AG09309 (cell line): Measurements from ENCODE around the gene ERO1A.
A peak's percentile ranks its signal among the peaks of the same experiment; 100 is the strongest.
"Not testable (repeated sequence)": the region's sequence is repeated elsewhere in the genome, so short reads cannot be mapped to it uniquely, and the experiment has no call there.

Source experiments
- DNase-seq: peaks from one replicate; pipeline ENCODE4 v3.0.0-alpha.2; 2010; ENCODE audit warnings: low read depth
- H3K4me3 ChIP-seq: 2 replicates; pipeline ENCODE4 v1.5.1; 2011; ENCODE audit warnings: mild to moderate bottlenecking, low read depth, low read length, moderate library complexity; ENCODE audit not compliant: control insufficient read depth
- CTCF ChIP-seq: IDR thresholded peaks from 2 replicates; pipeline ENCODE4 v1.5.1; 2011; ENCODE audit warnings: mild to moderate bottlenecking, low read depth, low read length, inconsistent platforms; ENCODE audit not compliant: insufficient read depth, control insufficient read depth; ENCODE audit errors: missing control alignments

ERO1A gene

DNA sequence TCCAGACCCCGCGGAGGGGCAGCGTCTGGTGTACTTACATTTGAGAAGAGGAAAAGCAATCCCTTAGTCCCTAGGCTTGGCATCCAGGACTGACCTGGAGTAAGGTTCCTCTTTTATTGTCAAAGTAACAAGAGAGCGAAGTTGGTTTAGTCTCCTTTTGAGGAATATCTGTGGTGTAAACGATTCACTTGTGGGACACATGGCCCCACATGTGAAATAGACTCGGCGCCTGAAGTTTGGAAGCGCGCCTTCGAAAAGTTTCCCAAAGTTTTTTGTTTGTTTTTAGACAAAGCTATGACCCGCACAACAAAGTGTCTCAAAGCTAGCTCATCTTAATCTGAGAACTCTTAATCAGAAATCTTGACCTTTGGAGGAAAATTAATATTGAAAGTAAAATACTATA is 35.4 kb upstream of the ERO1A start:
- no peak for TF ChIP-seq CTCF
- no peak for DNase-seq
- H3K4me3 ChIP-seq, result peak overlapping the region; percentile 86

- peak; percentile 83 for DNase-seq
- TF ChIP-seq CTCF, result no peak
- peak within 1 kb of the TSS; percentile 86 for H3K4me3 ChIP-seq
Measured at GRCh38 chr14:52729925-52730708, 34.8 kb upstream of the ERO1A start, which contains the start of gene STYX. TSS of gene STYX (plus strand) at chr14:52730166. CDS start at chr14:52730475, 309 bp downstream.

GRCh38 chr14:52729585-52729924 is 34.2 kb upstream of the ERO1A start:
- DNase-seq, result no peak
- no peak for TF ChIP-seq CTCF
- H3K4me3 ChIP-seq, result peak overlapping the region; percentile 23

DNA sequence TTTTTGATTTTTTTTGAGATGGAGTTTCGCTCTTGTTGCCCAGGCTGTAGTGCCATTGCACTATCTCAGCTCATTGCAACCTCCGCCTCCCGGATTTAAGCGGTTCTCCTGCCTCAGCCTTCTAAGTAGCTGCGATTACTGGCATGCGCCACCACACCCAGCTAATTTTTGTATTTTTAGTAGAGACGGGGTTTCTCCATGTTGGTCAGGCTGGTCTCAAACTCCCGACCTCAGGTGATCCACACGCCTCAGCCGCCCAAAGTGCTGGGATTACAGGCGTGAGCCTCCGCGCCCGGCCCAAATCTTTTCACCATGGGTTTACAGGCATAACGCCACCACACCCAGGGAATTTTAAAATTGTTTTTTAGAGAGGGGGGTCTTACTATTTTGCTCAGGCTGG is 33.7 kb upstream of the ERO1A start:
- DNase-seq, H3K4me3 ChIP-seq: not testable (repeated sequence)

- H3K4me3 ChIP-seq, DNase-seq: not testable (repeated sequence)
Measured at GRCh38 chr14:52727509-52727908, 32.2 kb upstream of the ERO1A start.

DNA sequence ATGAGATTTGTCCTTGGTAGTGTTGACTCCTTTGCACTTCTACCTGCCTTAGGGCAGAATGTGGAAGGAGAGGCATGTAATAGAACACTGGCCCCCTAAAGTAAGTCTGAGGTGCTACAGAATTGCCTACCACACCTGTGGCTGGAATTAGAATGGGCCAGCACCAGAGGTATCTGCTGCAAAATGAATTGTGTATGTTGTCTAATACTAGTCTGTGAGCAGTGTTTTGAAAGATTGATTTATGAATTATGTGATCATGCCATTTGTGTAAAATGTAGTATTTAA is 28.9 kb upstream of the ERO1A start:
- H3K4me3 ChIP-seq, result no peak overlapping the region
- no peak for DNase-seq
- no peak for TF ChIP-seq CTCF

- no peak overlapping the region for H3K4me3 ChIP-seq
- DNase-seq, result no peak
- no peak for TF ChIP-seq CTCF
Measured at GRCh38 chr14:52723514-52724359, 28.4 kb upstream of the ERO1A start.
